Liver (tissue), 3 donors: ENCODE data around the gene GGCT.

Experiments
- CTCF ChIP-seq: fragments of 150-350 bp; IDR thresholded peaks from 2 replicates; pipeline ENCODE4 v1.5.1; 2017; ENCODE audit warnings: improper control_type of control experiment, low read depth, low read length; ENCODE audit not compliant: missing input control
- JUND ChIP-seq, 2 donors: IDR thresholded peaks; 2 replicates each; pipeline ENCODE4 v1.6.1; 2016; ENCODE audit warnings: antibody characterized with exemption in 2 of 2
- YY1 ChIP-seq: IDR thresholded peaks from 2 replicates; pipeline ENCODE4 v1.6.1; 2016; ENCODE audit warnings: antibody characterized with exemption, mild to moderate bottlenecking
- donor health status: healthy.
- donor health status: healthy.

GRCh38 chr7:30549931-30550493 lies 45.4 kb upstream of the GGCT start:
- TF ChIP-seq JUND (IDR thresholded peaks at IDR 0.05) = no peak
- TF ChIP-seq YY1 = no peak
- no peak for TF ChIP-seq CTCF
